ENCODE data around the gene NTSR2.

NTSR2 gene

DNA sequence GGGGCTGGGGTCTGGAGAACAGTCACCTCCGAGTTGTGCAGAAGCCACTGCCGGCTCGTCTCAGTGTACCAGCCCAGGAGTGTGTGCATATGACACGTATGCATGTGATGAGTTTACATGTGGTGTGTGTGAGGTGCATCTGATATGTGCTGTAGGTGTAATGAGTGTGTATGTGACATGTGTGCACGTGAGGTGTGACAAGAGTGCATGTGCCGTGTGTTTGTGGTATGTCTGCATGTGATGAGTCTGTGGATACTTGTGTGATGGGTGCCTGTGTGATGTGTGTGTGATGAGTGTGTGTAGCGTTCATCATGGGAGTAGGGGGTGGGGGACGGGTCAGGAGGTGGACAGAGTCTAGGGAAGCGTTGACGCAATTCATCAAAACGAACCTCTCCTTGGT is 12.8 kb downstream of the NTSR2 start:
- no peak for DNase-seq

DNA sequence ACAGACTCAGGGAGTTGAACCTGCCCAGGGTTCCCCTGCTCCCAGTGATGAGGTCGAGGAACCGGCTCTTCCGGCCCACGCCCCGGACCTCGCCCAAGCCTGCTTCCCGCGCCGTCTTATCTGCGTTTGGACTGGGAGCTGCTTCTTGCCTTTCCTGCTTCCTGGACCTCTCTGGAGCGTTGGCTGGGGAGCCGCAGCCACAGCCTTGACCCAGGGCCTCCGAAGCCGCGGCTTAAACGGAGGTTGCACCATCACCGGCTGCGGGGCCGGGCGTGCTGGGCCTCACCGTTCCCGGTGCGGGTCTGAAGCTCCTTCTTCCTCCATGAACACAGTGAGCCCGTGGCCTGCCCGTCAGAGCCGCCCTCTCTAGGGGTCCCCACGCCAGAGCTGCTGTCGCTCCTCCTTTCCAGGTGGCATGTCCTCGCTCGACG is 13.3 kb downstream of the NTSR2 start:
- no peak for DNase-seq

DNA sequence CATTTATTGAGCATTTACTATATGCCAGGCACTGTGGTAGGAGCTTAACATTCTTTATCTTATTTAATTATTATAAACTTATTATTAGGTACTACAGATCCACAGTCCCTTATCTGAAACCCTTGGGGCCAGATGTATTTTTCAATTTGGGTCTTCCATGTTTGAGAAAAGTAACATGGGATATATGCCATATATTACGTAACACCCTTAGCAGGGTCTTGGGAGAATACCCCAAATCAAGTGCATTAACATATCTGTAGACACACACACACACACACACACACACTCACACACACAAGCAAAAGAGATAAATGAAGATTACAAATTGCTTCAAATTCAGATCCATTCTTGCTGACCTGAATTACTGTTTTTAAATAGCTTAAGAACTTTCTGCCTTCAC is 13.7 kb downstream of the NTSR2 start:
- no peak for DNase-seq

DNA sequence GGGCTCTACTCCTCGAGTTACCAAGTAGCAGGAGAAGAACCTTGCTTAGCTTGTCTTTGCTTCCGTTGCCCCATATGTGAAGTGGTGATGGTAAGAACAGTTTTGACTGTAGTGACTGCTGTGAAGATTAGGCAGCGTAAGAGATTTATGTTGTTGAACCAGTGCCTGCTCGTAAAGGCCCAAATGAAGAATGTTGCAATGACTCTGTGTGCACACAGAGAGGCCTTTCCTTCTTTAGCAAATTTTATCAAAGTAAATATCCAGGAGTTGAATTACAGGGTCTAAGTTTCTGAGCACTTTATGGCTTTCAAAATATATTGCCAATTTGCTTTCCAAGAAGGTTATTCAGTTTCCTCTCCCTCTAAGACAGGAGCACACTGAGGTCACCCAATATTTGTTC is 14.5 kb downstream of the NTSR2 start:
- DNase-seq, result no peak

DNA sequence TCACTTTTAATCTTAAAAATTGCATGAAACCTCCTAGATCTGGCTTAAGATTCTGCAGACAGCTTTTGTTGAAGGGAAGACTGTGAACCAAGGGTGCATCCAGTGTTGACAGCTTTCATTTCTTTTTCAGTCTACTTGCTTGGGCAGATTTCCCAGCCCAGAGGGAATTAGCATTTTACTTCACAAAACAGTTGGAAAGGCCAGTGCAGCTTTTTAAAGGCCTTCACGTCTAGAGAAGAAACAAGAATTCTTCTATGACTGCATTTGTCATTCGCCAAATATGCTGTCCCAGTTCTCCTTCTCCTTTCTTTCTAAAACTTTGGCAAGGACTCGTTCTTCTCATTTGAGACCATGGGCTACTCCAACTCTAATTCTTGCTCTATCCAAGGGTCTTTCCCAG is 17.4 kb downstream of the NTSR2 start:
- DNase-seq, result no peak

DNA sequence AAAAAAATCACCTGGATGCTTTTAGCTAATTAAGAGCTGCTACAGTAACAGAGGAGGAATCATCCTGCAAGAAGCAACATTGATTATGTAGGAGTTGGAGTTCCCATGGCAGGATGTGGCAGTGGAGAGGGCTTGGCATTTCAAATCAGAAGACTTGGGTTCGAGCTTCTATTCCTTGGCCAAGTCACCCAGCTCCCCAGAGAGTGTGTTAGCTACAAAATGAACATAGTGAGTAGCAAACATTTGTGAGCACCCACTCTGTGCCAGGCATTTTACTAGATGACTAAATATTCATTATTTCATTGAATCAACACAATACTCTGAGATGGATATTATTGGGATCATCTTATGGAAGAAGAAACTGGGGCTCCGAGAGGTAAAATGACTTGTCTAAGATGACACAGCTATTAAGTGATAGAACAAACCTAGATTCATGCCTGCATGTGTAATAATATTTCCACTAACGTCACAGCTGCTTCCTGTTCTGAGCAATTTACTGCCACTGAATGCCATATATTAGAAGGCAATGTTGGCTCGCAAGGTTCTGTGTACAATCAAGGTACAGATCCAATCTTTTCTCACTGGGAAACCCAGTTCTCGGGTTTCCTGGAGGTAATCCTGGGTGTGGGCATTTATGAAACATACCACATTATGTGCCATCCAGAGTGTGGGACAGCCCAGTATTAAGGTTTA is 18.0 kb downstream of the NTSR2 start:
- no peak for DNase-seq

DNA sequence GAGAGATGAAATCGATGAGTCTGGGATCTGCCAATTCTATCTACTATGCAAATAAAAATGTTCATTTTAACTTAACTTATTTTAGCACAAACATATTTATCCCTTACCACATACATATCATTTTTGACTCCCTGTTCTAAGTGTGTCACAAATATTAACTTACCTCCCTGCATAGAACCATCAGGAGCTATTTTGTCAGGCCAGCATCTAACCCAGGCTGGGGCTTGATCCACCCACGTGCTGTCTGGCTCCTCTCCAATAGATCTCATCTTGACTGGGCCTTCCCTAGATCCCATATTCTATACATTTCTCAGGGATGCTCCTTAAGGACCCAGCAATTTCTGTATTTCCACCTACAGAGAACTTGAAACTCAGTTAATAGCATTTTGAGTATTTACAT is 20.9 kb downstream of the NTSR2 start:
- no peak for DNase-seq

DNA sequence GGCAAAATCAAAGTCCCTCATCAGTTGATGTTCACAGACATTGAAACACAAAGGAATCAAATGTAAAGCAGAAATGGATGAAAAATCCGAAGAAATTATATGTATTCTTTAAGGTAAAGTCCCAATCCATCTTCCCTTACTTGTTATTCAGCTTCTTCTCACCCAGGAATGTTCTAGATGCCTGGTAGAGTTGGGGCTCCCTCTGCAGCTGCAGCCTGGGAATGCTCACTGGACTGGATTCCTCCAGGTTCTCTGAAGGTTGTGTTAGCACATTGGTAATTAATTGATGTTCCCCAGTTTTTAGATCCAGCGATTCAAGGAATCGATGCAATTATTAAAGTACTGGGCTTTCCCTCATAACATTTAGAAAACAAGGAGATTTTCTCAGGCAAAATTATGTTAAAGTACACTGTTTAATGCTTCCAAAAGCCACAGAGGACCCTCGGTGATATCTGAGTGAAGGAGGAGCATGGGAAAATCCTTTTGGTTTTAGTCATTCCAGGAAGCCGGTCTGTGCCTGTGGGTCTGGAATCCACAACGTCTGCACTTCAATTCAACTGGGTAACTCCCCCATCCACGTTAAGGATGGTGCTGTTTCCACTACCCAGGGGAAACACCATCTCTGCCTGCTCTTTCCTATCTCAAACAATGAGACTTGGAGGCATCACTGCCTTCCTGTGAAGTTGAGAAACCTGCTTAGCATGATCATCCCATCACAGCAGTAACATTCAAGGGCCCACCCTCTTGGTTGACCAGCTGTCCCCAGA is 22.0 kb downstream of the NTSR2 start:
- DNase-seq, result no peak

DNA sequence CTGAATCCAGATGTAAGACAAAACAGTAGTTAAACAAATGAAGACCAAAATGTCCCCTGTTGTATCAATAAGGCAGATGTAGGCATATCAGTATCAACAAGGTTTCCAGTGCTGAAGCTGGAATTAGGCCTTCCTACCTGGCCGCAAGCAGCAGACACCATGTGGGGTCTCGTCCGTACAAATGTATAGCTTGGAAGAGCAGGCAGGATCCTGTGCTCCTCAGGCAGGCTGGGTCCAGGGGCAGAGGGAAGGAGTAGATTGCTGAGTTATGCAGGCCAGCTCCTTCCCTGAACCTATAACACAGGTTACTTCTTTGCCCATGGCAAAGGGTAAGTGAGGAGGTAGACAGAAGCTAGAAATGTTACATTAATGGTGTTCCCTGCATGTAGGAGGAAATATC is 23.5 kb downstream of the NTSR2 start:
- DNase-seq, result no peak

DNA sequence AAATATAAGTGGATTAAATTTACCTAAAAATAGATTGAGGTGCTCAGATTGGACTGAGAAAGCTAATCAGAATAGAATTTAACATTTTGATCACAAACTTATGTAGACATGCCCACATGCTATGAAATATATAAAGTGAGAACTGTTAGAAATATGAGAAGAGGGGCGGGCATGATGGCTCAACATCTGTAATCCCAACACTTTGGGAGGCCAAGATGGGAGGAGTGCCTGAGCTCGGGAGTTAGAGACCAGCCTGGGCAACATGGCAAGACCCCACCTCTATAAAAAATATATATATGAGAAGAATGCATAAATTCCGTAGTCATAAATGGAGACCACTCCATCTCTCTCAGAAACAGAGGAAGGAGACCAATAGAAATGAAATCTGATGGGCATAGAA is 25.7 kb downstream of the NTSR2 start:
- no peak for DNase-seq

DNA sequence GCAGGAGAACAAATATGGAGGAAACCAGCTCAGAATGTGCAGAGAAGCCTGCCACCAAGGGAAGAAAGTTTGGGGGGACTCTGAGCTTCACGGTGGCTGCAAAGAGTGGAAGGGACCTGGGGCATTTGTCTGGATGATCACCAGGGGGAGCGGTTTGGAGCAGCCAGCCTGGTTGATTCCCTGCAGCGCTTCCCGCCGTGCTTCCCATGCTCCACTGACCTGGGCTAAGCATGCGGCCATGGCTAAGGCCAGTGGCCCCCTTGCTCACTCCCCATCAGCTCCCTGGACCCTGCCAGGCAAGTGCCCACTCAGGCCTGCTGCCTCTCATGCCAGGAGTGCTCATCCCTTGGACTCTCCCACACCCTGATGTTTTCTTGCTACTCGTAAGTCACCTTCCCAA is 27.0 kb downstream of the NTSR2 start:
- no peak for DNase-seq

DNA sequence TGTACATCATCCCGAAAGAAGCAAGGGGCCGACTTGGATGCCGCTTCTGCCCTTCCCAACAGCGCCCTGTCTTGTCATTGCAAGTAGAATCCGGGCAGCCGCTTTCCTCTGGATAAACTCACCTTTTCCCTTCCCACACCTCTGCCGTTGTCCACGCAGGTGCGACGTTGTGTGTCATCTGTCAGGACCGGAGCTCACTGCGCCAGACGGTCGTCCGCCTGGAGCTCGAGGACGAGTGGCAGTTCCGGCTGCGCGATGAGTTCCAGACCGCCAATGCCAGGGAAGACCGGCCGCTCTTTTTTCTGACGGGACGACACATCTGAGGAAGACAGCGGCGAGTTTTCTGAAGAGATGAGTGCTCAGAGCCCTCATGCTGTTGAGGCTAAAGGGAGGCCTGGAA is 29.9 kb downstream of the NTSR2 start:
- DNase-seq, result no peak

DNA sequence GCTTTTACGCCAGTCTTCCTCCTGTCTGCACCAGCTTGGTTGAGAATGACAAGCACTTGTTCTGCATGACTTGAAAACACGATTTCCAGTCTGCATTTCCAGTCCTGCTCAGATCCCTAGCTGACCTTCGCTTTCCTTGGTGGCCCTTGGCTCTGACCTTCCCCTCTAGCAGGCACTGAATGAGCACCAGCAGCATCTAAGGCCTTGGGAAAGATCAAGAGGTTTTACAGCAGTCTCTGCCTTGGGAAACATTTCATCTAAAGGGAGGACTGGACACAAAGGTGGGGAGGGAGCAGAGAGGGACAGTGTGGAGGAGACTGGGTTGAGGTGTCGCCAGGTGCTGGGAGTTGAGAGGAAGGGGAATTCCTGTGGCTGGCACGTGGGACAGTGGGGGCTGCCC is 30.5 kb downstream of the NTSR2 start:
- DNase-seq, result no peak

DNA sequence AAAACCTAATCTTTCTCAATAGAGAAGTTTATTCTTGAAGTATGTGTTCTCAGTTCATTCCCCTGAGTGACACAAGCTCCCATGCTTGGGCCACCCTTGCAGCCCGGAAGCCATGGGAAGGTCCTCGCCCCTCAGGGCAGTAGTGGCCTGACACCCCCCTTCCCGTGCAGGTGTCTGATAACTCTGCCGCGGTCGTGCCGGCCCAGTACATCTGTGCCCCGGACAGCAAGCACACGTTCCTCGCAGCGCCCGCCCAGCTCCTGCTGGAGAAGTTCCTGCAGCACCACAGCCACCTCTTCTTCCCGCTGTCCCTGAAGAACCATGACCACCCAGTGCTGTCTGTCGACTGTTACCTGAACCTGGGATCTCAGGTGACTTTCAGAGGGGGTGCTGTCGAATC is 32.4 kb downstream of the NTSR2 start:
- DNase-seq, result no peak

DNA sequence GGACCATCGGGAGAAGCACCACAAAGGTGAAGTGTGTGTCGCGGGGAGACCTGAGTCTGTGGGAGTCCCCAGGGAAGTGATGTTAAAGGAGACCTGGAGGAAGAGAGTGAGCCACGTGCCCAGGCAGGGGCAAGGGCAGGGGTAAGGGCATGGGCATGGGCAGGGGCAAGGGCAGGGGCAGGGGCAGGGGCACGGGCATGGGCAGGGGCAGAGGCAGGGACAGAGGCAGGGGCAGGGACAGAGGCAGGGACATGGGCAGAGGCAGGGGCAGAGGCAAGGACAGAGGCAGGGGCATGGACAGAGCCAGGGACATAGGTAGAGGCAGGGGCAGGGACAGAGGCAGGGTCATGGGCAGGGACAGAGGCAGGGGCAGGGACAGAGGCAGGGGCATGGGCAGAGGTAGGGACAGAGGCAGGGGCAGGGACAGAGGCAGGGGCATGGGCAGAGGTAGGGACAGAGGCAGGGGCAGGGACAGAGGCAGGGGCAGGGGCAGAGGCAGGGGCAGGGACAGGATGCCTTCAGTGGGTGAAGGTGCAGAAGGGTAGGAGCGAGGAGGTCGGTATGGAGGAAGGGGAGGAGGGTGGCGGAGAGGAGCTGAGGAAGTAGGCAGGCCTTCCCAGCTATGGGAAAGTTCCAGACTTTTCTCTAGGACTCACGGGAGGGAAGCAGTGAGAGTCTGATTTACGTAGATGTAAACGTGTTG is 33.3 kb downstream of the NTSR2 start:
- DNase-seq, result no peak

DNA sequence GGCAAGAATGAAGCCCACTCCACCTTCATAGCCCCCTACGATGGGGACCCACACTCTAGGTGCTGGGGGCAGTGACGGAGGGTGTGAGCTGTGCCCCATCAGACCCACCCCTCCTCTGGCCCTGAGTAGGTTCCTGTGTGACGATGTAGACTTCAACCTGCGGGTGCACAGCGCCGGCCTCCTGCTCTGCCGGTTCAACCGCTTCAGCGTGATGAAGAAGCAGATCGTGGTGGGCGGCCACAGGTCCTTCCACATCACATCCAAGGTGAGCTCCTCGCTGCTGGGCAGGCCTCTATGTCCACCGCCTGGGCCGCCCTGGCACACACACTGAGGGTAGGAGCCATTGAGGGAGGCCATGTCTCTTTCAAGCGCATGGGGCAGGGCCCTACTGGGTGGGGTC is 34.9 kb downstream of the NTSR2 start:
- no peak for DNase-seq

DNA sequence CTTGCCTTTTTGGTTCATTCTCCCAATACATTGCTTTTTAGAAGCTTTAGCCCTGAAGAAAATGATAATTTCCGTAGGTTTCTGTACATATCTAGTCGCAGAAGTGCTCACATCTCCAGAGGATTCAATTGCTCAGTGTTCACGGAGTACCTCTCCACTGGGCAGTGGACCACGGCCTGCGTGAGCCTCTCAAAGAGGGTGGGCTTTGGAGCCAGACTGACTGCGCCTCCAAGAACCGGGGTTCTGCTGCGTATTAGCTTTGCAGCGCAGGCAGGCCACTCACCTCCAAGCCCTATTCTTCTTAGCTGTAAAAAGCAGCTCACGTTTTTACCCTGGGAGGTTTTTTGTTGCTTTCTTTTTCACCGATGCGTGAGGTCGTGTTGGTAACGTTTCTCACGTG is 35.4 kb downstream of the NTSR2 start:
- DNase-seq, result no peak

DNA sequence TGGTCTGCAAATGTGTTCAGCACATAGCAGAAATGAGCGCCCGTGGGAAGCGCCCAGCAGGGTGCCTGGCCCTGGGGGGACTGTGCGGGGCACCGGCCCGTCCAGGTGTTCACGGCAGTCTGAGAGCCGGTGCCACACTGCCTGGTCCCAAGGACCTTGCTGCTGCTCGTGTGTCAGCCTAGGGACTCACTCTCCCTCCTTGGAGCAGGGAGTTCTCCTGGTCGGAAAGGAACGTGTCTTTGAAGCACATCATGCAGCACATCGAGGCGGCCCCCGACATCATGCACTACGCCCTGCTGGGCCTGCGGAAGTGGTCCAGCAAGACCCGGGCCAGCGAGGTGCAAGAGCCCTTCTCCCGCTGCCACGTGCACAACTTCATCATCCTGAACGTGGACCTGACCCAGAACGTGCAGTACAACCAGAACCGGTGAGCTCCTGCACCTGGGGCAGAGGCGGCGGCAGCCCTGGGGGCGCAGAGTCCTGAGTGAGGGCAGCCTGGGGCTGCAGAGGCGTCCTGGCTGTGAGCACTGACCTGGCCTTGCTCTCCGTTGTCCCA is 36.0 kb downstream of the NTSR2 start:
- no peak for DNase-seq

DNA sequence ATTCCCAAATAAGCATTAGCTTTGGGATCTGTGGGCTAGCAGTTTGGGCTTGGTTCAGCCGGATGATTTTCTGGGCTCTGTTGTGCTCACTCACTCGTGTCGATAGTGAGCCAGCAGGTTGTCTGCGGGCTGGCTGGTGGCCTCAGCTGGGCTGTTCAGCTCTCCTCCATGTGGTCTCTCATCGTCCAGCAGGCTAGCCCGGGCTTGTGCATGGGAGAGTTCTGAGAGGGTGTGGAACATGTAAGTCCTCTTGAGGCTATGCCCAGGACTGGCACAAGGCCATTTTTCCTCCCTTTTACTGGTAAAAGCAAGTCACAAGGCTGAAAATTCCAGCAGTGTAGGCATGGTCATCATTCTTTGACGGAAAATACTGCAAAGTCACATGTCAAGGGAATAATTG is 38.5 kb downstream of the NTSR2 start:
- DNase-seq, result no peak

DNA sequence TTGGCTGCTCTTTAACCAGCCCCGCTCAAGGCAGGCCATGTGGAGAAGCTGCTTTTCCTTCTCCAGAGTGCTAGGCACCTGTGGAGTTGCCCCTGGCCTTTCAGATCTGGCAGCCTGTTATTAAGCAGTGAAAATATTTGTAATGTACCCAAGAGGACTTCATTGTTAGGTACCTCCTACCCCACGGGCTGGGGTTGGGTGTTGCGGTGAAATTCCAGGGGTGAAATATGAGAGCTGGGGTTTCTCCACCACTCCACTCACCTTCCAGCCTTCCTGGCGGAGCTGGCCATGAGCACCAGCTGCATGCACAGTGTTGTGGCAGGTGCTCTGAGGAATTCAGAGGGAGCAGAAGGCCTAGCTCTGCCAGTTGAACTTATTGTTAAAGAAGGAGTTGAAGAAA is 39.1 kb downstream of the NTSR2 start:
- DNase-seq, result no peak

DNA sequence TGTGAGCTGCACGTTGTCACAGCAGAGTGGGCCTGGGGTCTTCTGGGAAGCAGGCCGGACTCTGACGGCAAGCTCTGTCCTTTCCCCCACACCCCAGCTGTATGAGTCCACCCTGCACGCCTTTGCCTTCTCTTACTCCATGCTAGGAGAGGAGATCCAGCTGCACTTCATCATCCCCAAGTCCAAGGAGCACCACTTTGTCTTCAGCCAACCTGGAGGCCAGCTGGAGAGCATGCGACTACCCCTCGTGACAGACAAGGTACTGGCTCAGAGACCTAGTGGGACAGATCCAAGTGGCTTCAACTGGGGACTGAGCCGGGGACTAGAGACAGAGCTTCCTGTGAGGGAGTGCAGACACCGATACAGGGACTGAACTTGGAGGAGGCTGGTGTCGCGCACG is 40.1 kb downstream of the NTSR2 start:
- no peak for DNase-seq

DNA sequence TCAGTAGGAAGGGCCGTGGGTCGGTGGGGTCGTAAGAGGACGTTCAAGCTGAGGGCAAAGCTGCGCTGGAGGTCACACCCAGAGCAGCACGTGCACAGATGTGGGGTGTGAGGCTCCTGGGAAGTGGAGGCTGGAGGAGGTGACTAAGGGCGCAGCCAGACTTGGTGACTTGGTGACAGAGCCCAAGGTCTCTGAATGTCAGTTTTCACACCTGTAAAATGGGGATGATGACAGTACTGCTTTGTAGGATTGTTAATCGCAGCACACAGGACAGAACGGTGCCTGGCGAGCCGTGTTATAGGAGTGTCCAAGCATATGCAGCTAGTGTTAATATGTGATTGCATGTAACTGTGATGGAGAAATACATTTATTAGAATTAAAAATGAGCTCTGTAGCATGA is 40.8 kb downstream of the NTSR2 start:
- DNase-seq, result no peak

DNA sequence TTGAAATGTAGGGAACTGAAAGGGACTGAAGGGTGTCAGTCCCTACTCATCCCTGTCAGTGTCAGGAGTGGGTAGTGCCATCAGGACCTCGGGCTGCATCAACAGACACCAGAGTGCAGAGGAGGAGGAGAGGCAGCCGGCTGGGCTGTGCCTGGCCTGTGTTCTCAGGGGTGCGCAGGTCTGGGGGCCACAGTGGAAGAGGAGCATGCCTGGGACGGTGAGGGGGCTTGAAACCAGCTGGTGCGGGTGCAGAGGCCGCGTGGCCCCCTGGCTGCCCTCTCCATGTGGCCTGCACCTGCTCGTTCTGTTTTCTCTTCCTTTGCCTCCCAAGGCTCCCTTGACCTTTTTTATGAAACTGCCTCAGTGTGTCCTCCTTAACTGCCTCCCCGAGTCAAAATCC is 41.3 kb downstream of the NTSR2 start:
- DNase-seq, result no peak

DNA sequence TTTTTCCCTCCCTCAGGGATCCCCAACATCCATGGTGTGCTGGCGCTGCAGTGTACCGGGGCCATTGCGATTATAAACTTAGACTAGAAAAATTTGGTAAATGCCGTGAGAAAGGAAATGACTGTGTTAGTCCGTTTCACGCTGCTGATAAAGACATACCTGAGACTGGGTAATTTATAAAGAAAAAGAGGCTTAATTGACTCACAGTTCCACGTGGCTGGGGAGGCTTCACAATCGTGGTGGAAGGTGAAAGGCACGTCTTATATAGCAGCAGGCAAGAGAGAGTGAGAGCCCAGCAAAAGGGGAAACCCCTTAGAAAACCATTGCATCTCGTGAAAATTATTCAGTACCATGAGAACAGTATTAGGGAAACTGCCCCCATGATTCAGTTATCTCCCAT is 44.3 kb downstream of the NTSR2 start:
- DNase-seq, result no peak

All from DMS 273 treated with DMSO at 0.1 percent for 48 hours (cell line).